GM12892 (cell line): ENCODE results near the gene TPRKB.
"Not testable (repeated sequence)": the region's sequence is repeated elsewhere in the genome, so short reads cannot be mapped to it uniquely, and the experiment has no call there.

Experiments
- POLR2A ChIP-seq: IDR thresholded peaks from 2 replicates; pipeline ENCODE4 v1.6.1; 2011; ENCODE audit warnings: low read depth, low read length, control low read depth
- TAF1 ChIP-seq: IDR thresholded peaks from 2 replicates; pipeline ENCODE4 v1.6.1; 2011; ENCODE audit warnings: low read depth, mild to moderate bottlenecking, control low read depth, low read length, borderline replicate concordance

GRCh38 chr2:73717695-73718094 is 19.4 kb downstream of the TPRKB start:
- TF ChIP-seq POLR2A, TAF1: not testable (repeated sequence)
